Stimulated activated CD4-positive, alpha-beta T cell treated with anti-CD3 and anti-CD28 coated beads, Interleukin-1b, Interleukin-23, amount 100 ng/mL, for 24 hours (primary cell): ENCODE measurements around the gene NCLN.

ENCODE experiments used
- DNase-seq, 4 experiments: peaks; one replicate each; pipeline ENCODE4 v3.0.0-alpha.2; 2020; ENCODE audit warnings: low read depth in 4 of 4, low spot score in 1 of 4

The NCLN gene, protein sequence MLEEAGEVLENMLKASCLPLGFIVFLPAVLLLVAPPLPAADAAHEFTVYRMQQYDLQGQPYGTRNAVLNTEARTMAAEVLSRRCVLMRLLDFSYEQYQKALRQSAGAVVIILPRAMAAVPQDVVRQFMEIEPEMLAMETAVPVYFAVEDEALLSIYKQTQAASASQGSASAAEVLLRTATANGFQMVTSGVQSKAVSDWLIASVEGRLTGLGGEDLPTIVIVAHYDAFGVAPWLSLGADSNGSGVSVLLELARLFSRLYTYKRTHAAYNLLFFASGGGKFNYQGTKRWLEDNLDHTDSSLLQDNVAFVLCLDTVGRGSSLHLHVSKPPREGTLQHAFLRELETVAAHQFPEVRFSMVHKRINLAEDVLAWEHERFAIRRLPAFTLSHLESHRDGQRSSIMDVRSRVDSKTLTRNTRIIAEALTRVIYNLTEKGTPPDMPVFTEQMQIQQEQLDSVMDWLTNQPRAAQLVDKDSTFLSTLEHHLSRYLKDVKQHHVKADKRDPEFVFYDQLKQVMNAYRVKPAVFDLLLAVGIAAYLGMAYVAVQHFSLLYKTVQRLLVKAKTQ

DNA sequence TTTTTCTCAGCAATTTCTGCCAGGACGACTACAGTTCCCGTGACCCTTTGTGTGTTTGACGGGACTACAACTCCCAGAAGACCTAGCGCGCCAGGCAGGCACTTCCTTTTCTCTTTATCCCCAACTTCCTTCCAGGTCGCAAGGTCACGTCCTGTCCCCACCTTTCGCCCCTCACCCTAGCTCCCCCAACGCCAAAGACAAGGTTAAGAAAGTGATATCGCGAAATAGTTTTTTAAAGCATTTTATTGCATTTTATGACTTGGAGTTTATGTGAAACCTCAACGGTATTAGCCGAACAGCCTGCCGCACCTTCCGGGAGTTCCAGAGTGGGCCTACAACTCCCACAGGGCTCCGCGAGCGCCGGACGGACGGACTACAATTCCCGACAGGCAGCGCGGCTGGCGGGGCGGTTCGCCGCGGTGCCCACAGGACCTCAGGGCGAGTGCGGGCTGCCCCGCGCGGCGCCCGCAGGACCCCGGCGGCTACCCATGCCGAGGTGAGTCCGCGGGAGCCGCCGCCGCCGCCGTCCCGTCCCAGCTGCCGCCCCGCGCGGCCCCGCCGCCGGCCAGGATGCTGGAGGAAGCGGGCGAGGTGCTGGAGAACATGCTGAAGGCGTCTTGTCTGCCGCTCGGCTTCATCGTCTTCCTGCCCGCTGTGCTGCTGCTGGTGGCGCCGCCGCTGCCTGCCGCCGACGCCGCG lies at the start of gene NCLN:
Gene NCLN, plus strand, starts transcription at position 470 of the 699 bp plus-strand sequence. Its CDS starts 101 bp downstream, at position 571.
- DNase-seq, result peak; percentile 89 to 92 (median 91)

DNA sequence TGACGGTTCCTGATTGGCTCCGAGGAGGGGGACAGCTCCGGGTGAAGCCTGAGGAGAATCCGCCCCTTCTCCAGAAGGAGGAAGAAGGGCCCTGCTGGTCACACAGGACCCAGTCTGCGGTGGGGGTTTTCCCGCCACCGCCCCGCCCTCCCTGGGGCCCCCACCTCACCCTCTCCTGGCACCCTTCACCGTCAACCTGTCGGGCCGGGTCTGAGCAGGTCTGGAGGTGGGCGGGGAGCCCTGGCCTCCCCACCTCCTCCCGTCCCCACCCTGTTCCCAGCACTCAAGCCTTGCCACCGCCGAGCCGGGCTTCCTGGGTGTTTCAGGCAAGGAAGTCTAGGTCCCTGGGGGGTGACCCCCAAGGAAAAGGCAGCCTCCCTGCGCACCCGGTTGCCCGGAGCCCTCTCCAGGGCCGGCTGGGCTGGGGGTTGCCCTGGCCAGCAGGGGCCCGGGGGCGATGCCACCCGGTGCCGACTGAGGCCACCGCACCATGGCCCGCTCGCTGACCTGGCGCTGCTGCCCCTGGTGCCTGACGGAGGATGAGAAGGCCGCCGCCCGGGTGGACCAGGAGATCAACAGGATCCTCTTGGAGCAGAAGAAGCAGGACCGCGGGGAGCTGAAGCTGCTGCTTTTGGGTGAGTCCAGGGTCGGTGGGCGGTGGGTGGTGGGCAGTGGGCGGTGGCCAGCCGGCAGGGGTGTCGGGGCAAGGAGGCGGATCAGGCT lies 49.6 kb upstream of the NCLN start, which contains the start of gene GNA15:
Gene GNA15, plus strand, starts transcription at position 73 of the 723 bp plus-strand sequence. Its CDS starts 418 bp downstream, at position 491.
- DNase-seq, result peak in 1 of 4 experiments; percentile 49

DNA sequence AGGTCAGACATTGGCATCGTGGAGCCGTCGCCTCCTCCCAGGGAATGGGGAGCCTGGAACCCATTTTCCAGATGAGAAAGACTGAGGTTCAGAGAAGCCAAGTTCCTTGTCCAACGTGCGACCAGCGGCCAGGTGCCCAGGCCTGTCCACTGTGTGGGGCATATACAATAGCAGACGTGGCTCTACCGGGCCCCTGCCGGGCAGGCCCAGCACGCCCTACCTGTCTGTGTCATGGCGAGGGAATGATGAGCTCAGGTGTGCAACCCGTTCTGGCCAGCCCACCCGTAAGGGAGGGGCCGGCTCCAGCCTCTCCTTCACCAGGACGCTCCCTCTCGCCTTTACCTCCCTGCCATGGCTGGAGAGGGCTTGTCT lies 49.1 kb upstream of the NCLN start:
- DNase-seq, result no peak

DNA sequence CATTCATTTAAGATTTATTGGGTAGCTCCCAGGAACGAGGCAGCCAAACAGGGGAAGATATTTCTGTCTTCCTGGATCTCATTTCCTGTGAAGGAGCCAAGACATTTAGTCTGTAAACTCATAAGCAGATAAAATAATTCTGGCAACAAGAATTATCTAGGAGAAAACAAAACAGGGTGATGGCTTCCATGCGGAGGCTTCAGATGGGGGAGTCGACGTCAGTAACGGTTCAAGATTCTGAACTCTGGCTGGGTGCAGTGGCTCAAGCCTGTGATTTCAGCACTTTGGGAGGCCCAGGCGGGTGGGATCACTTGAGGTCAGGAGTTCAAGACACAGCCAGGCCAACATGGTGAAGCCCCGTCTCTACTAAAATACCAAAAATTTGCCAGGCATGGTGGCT lies 48.6 kb upstream of the NCLN start:
- DNase-seq, result no peak

DNA sequence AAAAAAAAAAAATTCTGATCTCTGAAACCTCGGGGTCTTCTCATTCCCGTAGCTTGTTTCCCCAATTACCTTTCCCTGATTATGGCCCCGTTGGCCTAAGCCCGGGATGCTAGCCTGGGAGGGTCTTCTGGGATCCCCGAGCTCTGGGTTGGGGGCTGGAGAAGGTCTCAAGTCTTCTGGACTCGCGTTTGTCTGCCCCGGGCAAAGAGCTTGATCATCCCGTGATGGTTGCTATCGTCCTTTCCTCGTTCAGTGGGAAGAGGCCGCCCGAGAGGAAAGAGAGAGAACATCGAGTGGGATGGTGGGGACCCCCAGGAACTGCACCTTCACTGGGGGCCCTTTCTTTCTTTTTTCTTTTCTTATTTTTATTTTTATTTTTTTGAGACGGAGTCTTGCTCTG lies 47.5 kb upstream of the NCLN start:
- DNase-seq, result no peak

DNA sequence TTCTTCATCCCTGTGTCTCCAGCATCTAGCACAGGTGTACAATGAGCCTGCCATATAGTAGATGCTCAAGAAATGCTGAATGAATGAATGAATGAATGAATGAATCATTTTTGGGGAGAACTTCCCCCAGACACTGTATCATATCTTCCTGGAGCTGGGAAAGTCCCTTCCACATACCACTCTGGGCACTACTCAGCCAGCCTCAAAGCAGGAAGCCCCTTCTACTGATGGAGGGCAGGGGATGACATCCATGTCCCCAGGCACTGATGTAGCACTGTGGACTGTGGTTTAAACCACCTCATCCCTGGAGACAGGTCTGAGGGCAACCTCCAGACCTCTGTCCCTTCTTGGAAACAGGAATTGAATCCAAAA lies 45.1 kb upstream of the NCLN start:
- no peak for DNase-seq

DNA sequence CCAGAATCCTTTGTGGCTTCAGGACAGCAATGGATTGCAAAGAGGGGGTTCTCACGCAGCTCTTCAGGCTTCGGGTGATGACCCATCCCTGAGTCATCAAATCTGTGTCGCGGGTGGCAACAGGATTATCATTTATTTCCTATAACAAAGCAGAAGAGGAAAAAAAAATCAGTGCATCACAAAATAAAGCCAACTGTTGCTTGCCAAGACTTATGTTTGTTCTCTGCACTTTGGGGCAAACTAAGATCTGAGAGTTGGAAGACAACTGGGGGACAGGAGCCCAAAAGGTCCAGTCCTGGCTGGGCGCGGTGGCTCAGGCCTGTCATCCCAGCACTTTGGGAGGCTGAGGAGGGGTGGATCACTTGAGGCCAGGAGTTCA lies 43.4 kb upstream of the NCLN start:
- DNase-seq, result peak in 2 of 4 experiments; percentile 39 to 56

DNA sequence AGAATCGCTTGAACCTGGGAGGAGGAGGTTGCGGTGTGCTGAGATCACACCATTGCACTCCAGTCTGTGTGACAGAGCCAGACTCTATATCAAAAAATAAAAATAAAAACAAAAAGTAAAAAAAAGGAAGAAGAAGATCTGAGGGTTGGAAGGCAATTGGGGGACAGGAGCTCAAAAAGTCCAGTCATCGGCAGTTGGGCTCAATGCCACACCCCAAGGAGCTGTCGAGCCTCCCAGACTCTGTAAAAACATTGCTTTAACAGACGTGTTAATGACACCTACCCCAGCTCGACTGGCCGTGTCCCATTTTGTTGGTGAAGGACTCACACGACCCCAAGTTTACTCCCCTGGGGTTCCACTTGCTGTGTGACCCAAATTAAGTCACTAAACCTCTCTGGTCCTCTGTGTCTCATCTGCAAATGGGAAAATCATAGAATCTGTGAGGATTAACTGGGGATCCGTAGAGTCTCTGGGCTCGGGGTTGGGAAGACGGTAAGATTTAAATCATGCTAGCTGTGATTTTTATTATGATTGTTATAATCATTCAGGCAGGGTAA lies 42.9 kb upstream of the NCLN start:
- DNase-seq, result no peak

DNA sequence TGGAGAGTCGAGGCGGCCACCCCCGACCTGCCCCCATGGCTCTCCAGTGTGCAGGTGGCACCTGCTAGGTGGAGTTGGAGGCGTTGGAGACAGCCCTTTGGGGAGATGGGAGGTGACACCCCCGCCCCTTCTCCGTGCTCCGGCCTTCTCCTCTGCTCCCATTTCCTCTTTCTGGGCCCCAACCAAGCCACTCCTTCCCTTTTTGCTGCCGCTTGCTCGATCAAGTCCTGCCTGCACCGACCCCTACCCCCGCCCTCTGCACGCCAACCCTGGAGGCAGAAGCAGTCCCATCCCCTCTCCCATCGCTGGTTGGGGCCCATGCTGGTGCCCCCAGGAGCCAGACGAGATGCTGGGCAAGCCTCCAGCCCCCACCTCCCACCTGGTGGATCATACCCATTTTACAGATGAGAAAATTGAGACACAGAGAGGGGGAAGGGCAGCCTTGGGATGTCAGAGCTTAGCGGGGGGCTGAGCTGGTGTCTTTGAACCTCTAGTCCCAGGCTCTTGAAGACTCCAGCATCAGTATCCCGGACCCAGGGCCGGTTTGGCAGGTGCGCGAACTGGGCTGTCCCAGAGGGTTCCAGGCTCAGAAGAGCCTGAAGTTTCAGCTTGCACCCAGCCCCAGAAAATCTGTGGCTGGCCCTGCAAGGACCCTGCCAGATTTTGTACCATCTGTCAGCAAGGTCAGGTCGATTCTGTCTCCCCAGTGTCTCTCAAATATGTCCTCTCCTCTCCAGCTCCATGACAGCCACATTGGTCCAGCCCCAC lies 39.6 kb upstream of the NCLN start:
- no peak for DNase-seq

DNA sequence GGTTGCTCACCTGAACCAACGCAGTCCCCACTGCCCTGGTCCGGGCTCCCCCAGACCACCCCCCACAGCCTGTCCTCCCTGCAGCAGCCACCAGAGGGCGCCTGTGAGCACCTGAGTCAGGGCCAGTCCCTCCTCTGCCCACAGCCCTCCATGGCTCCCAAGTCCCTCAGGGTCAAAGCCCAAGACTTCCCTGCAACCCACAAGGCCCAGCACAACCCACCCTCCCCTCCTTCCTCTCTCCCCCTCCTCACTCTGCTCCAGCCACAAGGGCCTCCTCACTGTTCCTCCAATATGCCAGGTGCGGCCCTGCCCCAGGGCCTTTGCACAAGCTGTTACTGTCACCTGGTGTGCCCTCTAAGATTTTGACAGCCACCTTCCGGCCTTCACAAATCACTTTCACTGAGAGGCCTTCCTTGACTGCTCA lies 39.0 kb upstream of the NCLN start:
- peak; percentile 47 to 52 (median 52) for DNase-seq

DNA sequence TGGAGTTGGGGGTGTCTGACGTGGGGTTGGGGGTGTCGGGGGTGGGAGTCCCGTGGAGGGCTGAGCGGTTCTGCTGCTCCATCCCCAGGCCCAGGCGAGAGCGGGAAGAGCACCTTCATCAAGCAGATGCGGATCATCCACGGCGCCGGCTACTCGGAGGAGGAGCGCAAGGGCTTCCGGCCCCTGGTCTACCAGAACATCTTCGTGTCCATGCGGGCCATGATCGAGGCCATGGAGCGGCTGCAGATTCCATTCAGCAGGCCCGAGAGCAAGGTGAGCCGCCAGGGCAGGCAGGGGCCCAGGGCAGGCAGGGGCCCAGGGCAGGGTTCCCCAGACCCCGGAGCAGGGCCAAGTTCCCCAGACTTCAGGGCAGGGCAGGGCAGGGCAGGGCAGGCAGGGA lies 37.2 kb upstream of the NCLN start:
- no peak for DNase-seq

DNA sequence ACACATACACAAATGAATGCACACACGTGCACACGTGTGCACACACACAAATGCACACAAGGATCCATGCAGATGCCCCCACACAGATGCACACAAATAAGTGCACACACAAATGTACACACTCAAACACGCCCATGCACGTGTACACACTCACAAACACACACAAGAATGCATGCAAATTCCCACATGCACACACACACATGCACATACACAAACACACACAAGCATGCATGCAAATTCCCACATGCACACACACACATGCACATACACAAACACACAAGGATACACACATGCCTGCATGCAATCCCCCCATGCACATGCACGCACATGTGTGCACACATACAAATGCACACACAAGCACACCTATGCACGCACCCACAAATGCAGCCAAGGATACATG lies 36.6 kb upstream of the NCLN start:
- DNase-seq, result no peak

DNA sequence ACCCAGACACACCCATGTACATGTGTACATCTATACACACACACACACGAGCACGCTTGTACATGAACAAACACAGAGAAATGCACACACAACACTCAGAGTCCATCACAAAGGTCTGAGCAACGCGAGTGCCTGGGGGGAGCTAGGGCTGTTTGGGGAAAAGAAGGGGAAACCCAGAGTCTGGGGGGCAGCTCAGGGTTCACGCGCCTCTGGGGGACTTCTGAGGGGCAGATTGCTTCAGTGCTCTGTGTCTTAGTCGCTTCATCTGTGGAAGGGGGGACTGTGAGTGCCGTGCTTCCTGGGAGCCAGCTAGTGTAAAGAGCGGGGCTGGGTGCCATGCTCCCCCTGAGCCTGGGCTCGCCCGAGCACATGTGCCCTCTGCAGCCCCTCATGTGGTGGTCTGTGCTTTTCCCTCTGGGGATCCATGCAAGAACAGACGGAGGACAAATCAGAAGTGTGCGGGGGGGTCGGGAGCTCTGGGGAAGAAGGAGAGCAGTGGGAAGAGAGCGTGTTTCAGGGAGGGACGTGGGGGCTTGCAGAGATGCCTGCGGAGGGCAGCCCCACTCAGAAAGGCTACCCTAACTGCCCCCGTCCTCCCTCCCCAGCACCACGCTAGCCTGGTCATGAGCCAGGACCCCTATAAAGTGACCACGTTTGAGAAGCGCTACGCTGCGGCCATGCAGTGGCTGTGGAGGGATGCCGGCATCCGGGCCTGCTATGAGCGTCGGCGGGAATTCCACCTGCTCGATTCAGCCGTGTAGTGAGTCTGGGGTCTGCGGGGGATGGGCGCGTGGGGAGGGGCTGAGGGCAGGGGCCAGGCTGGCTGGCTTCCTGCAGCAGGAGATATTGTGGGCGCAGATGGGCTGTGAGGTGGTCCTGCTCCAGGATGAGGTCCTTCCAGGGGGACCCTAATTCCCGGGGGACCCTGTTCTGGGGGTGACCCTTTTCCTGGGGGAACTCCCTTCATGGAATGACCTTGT lies 35.9 kb upstream of the NCLN start:
- DNase-seq, result no peak

DNA sequence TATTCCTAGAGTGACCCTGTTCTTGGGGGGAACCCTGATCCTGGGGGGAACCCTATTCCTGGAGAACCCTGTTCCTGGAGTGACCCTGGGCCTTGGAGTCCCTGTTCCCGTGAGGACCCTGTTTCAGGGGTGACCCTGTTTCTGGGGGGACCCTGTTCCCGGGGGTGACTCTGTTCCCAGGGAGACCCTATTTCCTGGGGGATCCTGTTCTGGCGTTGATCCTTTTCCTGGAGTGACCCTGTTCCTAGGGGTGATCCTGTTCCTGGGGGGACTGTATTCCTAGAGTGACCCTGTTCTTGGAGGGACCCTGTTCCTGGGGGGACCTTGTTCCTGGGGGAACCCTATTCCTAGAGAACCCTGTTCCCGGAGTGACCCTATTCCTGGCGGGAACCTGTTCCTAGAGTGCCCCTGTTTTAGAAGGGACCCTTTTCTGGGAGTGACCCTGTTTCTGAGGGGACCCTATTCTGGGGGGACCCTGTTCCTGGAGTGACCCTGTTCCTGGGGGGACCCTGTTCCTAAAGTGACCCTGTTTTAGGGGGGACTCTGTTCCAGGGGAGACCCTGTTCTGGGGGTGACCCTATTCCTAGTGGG lies 34.9 kb upstream of the NCLN start:
- no peak for DNase-seq

DNA sequence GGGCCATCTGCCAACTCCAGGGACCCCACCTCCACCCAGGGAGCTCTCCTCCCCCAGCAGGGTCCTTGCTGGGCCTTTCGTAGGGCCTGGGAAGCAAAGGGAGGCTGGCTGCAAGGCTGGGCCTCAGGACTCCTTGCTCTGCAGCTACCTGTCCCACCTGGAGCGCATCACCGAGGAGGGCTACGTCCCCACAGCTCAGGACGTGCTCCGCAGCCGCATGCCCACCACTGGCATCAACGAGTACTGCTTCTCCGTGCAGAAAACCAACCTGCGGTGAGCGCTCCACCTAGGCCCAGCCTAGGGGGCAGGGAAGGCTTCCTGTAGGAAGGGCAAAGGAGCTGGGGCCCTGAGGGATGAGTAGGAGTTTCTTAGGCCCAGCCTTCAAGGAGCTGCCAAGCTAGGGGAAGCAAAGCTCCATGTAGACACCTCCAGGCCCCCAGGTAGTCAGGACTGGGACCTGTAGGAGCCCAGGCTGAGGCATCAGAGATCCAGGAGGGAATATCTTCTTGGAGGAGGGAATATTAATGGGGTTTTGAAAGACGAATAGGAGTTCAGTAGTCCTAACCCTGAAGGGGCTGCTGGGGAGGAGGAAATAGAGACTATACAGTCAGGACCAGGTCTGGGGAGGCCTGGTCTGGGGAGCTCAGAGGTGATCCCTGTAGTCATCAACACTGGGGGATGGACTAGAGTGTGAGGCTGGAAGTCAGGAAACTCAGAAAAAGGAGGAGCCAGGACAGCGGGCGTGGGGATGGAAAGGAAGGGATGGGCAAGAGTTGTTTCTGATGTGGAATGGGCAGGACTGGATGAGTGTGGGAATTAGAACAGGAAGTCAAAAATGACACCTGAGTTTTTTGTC lies 33.9 kb upstream of the NCLN start:
- no peak for DNase-seq

DNA sequence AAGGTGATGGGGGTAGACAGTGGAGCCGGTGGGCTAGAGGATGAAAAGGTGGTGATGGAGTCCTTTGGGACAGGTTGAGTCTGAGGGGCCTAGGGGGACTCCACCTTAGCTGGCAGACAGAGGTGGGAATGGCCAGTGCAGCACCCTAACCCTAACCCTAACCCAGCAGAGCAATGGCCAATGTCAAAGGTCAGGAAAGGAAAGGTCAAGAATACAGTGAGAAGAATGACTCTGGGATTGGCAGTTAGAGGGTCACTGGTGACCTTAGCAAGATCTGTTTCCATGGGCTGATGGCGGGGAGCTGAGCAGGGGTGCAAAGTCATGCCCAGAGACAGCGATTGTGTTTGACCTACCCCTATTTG lies 33.3 kb upstream of the NCLN start:
- DNase-seq, result no peak

DNA sequence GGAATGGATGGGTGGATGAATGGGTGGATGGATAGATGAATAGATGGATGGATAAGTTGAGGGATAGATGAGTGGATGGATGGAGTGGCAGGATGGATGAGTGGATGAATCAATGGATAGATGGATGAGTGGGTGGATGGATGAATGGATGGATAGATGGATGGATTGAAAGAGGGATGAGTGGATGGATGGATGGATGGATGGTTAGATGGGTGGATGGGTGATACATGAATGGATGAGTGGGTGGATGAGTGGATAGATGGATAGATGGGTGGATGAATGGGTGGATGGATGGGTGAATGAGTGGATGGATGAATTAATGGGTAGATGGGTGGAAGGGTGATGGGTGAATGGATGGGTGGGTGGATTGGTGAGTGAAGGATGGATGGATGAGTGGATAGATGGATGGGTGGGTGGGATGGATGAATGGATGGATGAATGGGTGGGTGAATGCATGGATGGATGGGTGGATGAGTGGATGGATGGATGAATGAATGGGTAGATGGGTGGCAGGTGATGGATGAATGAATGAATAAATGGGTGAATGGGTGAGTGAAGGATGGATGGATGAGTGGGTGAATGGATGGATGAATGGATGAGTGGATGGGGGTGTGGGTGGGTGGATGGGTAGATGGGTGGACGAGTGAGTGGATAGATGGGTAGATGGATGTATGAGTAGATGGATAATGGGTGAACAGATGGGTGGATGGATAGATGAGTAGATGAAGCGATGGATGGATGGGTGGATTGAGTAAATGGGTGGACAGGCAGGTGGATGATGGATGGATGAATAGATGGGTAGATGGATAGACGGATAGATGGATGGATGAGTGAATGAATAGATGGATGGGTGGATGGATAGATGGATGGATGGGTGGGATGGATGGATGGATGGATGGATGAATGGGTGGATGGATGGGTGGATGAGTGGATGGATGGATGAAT lies 32.2 kb upstream of the NCLN start:
- no peak for DNase-seq
